DND-41 (cell line): ENCODE measurements around the gene XPO4.
"Not testable (repeated sequence)": the region's sequence is repeated elsewhere in the genome, so short reads cannot be mapped to it uniquely, and the experiment has no call there.

ENCODE experiments used
- EZH2 ChIP-seq: IDR thresholded peaks from 3 replicates; pipeline ENCODE4 v1.6.1; 2012; ENCODE audit warnings: borderline replicate concordance, low read depth, mild to moderate bottlenecking, moderate library complexity, low read length, inconsistent platforms; ENCODE audit not compliant: severe bottlenecking
- TF ChIP-seq, protein P1 (sequence below): IDR thresholded peaks from 2 replicates; pipeline ENCODE4 v1.5.1; 2012; ENCODE audit warnings: borderline replicate concordance, low read length, moderate library complexity, mild to moderate bottlenecking; ENCODE audit not compliant: poor library complexity, severe bottlenecking; ENCODE audit errors: extremely low read depth

DNA sequence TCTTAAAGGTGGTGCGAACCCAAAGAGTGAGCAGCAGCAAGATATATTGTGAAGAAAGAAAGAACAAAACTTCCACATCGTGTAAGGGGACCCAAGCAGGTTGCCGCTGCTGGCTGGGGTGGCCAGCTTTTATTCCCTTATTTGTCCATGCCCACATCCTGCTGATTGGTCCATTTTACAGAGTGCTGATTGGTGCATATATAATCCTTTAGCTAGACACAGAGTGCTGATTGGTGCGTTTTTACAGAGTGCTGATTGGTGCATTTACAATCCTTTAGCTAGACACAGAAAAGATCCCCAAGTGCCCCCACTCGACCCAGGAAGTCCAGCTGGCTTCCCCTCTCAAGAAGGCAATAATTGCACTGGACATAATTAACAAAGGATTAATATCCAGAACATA lies 25.7 kb downstream of the XPO4 start:
- not testable (repeated sequence) for TF ChIP-seq EZH2
- TF ChIP-seq, protein P1, sequence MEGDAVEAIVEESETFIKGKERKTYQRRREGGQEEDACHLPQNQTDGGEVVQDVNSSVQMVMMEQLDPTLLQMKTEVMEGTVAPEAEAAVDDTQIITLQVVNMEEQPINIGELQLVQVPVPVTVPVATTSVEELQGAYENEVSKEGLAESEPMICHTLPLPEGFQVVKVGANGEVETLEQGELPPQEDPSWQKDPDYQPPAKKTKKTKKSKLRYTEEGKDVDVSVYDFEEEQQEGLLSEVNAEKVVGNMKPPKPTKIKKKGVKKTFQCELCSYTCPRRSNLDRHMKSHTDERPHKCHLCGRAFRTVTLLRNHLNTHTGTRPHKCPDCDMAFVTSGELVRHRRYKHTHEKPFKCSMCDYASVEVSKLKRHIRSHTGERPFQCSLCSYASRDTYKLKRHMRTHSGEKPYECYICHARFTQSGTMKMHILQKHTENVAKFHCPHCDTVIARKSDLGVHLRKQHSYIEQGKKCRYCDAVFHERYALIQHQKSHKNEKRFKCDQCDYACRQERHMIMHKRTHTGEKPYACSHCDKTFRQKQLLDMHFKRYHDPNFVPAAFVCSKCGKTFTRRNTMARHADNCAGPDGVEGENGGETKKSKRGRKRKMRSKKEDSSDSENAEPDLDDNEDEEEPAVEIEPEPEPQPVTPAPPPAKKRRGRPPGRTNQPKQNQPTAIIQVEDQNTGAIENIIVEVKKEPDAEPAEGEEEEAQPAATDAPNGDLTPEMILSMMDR: not testable (repeated sequence)
